ENCODE measurements around the gene ELMOD1. TPM values are rescaled to one million over a fixed set of nuclear protein-coding genes. Genes with fewer than 3 reads are reported as not detected.

Gene ELMOD1
- under 0.01 and 0.87 TPM in 2 replicates for total RNA-seq (2012; rRNA removed)

- Histone ChIP-seq H3K27me3 (ENCODE audit: control insufficient read depth, insufficient read depth, low read length) (peaks cover 38% of the 10 kb centered on the region), H3K9ac (ENCODE audit: low read depth, low read length) (peak within 1 kb of the TSS; percentile 70)
Measured at GRCh38 chr11:107590460-107591377, at the start of gene ELMOD1. Gene ELMOD1, plus strand, starts transcription at chr11:107591147. Its CDS starts 27,043 bp downstream, at chr11:107618190.

DNA sequence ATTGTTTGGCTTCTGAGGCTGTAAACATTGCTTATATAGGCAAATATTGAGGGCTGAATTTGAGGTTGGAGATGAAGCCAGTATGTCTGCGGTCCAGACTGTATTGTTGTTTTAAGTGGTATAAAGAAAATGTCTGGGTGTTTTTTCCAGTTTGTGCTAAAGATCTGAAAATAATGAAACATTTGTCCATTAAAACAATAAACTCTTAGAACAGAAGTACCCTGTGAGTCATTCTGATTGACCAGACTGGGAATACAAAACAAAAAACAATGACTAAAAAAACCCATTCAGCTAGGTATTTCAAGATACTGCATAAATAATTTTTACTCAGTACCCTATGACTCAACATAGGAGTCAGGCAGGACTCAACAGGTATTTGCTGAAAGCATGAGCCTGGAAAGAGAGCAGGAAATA lies 45.8 kb upstream of the ELMOD1 start:
- peaks cover 20% of the 10 kb centered on the region for H3K4me1 ChIP-seq (ENCODE audit: control insufficient read depth, insufficient read depth, low read length)
- peak overlapping the region; percentile 60 for H3K4me2 ChIP-seq (ENCODE audit: low read length)
- H3K36me3 ChIP-seq (ENCODE audit: insufficient read depth, low read length): no peaks in the 10 kb centered on the region
- H3K9me3 ChIP-seq (replicated peaks; ENCODE audit: low read length): no peaks in the 10 kb centered on the region
- H3K9ac ChIP-seq (ENCODE audit: low read depth, low read length): no peak overlapping the region
- H3K27me3 ChIP-seq (ENCODE audit: control insufficient read depth, insufficient read depth, low read length): no peaks in the 10 kb centered on the region
- no peak overlapping the region for H3K4me3 ChIP-seq (ENCODE audit: low read length)

More at GRCh38 chr11:107590460-107591377, at the start of gene ELMOD1:
- H3K36me3 ChIP-seq (ENCODE audit: insufficient read depth, low read length): no peaks in the 10 kb centered on the region
- H3K4me1 ChIP-seq (ENCODE audit: control insufficient read depth, insufficient read depth, low read length): peaks cover 32% of the 10 kb centered on the region
- peak within 1 kb of the TSS; percentile 94 for H3K4me3 ChIP-seq (ENCODE audit: low read length)
- peak within 1 kb of the TSS; percentile 100 for H3K4me2 ChIP-seq (ENCODE audit: low read length)
- H3K9me3 ChIP-seq (replicated peaks; ENCODE audit: low read length): no peaks in the 10 kb centered on the region

DNA sequence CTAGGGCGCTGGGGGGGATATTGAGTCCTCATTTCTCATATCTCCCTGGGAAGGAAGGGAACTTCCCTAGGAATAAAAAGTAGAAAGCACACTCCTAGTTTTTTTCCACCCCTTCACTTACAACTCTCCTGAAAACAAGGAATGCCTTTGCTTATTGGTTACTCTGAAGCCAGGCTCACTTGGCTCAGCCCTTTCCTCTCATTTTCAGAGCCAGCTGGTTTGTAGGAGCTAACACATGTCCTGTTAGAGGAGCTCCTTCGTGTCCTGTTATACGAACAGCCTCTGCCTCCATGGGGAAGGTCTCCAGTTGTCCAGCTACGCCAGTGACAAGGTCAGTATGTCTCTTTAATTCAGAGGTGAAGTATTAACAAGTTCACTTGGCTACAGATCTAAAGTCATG lies 43.0 kb upstream of the ELMOD1 start:
- Histone ChIP-seq H3K4me1 (ENCODE audit: control insufficient read depth, insufficient read depth, low read length) (peaks cover 20% of the 10 kb centered on the region), H3K4me3 (ENCODE audit: low read length) (no peak overlapping the region), H3K36me3 (ENCODE audit: insufficient read depth, low read length) (peaks cover under 1% of the 10 kb centered on the region), H3K27me3 (ENCODE audit: control insufficient read depth, insufficient read depth, low read length) (no peaks in the 10 kb centered on the region), H3K9ac (ENCODE audit: low read depth, low read length) (no peak overlapping the region), H3K9me3 (replicated peaks; ENCODE audit: low read length) (no peaks in the 10 kb centered on the region), H3K4me2 (ENCODE audit: low read length) (no peak overlapping the region)

DNA sequence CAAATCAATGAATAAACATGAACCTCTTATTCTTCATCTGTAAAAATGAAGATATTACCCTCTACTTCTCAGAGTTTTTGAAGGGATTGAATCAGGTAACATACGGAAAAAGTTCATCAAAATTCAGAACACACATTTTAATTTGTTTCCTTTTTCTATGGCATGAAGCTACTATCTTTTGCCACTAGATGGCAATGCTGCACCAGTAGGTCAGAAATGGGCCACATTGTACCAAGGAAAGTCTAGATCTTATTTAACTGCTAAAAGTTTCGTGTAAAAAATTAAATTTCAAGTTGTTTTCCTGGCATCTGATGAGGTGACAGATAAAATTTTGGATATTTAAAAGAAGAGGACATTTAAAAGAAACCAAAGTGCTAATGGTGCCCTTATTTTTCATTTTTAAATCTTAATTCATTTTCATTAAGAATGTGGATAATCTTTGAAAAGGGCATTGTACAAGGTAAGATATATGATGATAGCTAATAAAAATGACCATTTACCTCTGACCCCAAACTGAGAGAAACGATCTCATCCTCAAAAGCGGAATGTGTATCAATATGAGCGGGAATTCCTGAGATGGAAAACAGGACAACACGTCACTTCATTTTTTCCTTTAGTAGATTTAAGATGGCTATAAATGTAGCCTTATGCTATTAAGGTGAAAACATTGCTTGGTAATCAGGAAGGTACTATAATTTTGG lies 41.5 kb upstream of the ELMOD1 start:
- Histone ChIP-seq H3K4me3 (ENCODE audit: low read length) (no peak overlapping the region), H3K9ac (ENCODE audit: low read depth, low read length) (no peak overlapping the region), H3K27me3 (ENCODE audit: control insufficient read depth, insufficient read depth, low read length) (no peaks in the 10 kb centered on the region), H3K9me3 (replicated peaks; ENCODE audit: low read length) (no peaks in the 10 kb centered on the region), H3K4me1 (ENCODE audit: control insufficient read depth, insufficient read depth, low read length) (peaks cover 14% of the 10 kb centered on the region), H3K36me3 (ENCODE audit: insufficient read depth, low read length) (peaks cover 12% of the 10 kb centered on the region), H3K4me2 (ENCODE audit: low read length) (no peak overlapping the region)

GRCh38 chr11:107549954-107550285 lies 41.0 kb upstream of the ELMOD1 start:
- H3K9me3 ChIP-seq (replicated peaks; ENCODE audit: low read length): no peaks in the 10 kb centered on the region
- no peak overlapping the region for H3K9ac ChIP-seq (ENCODE audit: low read depth, low read length)
- H3K4me1 ChIP-seq (ENCODE audit: control insufficient read depth, insufficient read depth, low read length): peaks cover 9% of the 10 kb centered on the region
- no peak overlapping the region for H3K4me2 ChIP-seq (ENCODE audit: low read length)
- H3K27me3 ChIP-seq (ENCODE audit: control insufficient read depth, insufficient read depth, low read length): no peaks in the 10 kb centered on the region
- no peak overlapping the region for H3K4me3 ChIP-seq (ENCODE audit: low read length)
- H3K36me3 ChIP-seq (ENCODE audit: insufficient read depth, low read length): peaks cover 12% of the 10 kb centered on the region

- H3K27me3 ChIP-seq (ENCODE audit: control insufficient read depth, insufficient read depth, low read length): no peaks in the 10 kb centered on the region
- H3K9me3 ChIP-seq (replicated peaks; ENCODE audit: low read length): no peaks in the 10 kb centered on the region
- no peak overlapping the region for H3K9ac ChIP-seq (ENCODE audit: low read depth, low read length)
- H3K4me1 ChIP-seq (ENCODE audit: control insufficient read depth, insufficient read depth, low read length): peaks cover 5% of the 10 kb centered on the region
- H3K36me3 ChIP-seq (ENCODE audit: insufficient read depth, low read length): peaks cover 12% of the 10 kb centered on the region
- no peak overlapping the region for H3K4me2 ChIP-seq (ENCODE audit: low read length)
- no peak overlapping the region for H3K4me3 ChIP-seq (ENCODE audit: low read length)
Measured at GRCh38 chr11:107550304-107550703, 40.6 kb upstream of the ELMOD1 start.

DNA sequence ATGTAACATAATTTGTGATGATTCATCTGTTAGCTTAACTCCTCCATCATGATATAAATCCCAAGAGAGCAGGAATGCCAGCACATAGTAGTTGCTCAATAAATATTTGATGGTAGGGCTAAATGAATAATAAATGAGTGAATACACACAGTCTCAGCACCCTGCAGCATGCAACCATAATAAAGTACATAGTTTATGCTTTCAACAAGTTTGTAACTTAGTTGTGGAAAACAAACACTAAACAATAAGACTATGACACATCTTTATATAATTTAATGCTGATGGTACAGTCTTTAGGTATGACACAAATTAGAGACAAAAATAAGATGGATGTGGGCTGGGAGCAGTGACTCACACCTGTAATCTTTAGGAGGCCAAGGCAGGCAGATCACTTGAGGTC lies 29.3 kb upstream of the ELMOD1 start:
- Histone ChIP-seq H3K4me1 (ENCODE audit: control insufficient read depth, insufficient read depth, low read length) (peaks cover 47% of the 10 kb centered on the region), H3K4me3 (ENCODE audit: low read length) (no peak overlapping the region), H3K9me3 (replicated peaks; ENCODE audit: low read length) (no peaks in the 10 kb centered on the region), H3K4me2 (ENCODE audit: low read length) (no peak overlapping the region), H3K27me3 (ENCODE audit: control insufficient read depth, insufficient read depth, low read length) (no peaks in the 10 kb centered on the region), H3K9ac (ENCODE audit: low read depth, low read length) (no peak overlapping the region), H3K36me3 (ENCODE audit: insufficient read depth, low read length) (no peaks in the 10 kb centered on the region)

DNA sequence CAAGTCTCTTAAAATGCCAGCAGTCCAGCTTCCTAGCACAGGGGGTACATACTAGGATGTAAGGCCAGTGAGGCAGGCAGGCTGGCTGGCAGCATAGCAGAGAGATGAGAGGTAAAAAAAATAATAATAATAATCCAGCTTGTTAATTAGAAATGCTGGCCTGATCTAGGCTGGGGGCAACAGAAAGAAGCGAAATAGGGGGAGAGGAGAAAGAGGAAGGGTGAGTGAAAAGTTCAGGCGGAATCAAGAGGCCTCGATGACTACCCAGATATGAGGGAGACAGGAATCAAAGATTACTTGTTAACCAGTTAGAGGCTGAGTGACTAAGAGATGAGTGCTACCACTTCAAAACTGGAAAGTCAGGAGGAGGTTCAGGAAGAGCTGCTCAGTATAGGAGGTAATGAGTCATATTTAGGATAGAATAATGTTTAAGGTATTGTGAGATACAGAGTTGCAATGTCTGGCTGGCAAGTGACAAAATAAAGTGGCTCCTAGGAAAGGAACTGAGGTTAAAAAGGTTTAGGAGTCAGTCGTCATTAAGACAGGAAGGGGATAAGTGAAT lies 28.2 kb upstream of the ELMOD1 start:
- no peaks in the 10 kb centered on the region for H3K27me3 ChIP-seq (ENCODE audit: control insufficient read depth, insufficient read depth, low read length)
- peaks cover 47% of the 10 kb centered on the region for H3K4me1 ChIP-seq (ENCODE audit: control insufficient read depth, insufficient read depth, low read length)
- H3K4me2 ChIP-seq (ENCODE audit: low read length): peak overlapping the region; percentile 85
- H3K9ac ChIP-seq (ENCODE audit: low read depth, low read length): peak overlapping the region; percentile 62
- H3K36me3 ChIP-seq (ENCODE audit: insufficient read depth, low read length): no peaks in the 10 kb centered on the region
- no peak overlapping the region for H3K4me3 ChIP-seq (ENCODE audit: low read length)
- H3K9me3 ChIP-seq (replicated peaks; ENCODE audit: low read length): no peaks in the 10 kb centered on the region

DNA sequence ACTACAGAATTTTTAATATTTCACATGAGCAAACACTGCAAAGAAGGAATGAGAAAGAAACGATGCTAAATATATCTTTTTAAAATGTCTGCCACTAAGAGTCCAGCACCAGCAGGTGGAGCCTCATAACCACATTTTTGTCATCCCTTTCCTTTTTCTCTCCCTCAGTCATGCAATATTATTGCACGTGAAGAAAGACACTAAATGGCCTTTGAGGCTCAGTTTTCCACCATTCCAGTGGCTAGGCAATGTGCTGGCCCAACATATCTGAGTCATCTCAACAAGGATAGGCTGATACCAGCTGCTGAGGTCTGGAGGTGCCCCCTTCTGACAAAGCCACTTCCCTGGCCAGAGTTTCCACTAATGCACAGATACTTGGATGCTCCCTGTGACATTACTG lies 27.2 kb upstream of the ELMOD1 start:
- peak overlapping the region; percentile 85 for H3K4me2 ChIP-seq (ENCODE audit: low read length)
- H3K36me3 ChIP-seq (ENCODE audit: insufficient read depth, low read length): no peaks in the 10 kb centered on the region
- no peaks in the 10 kb centered on the region for H3K9me3 ChIP-seq (replicated peaks; ENCODE audit: low read length)
- H3K4me1 ChIP-seq (ENCODE audit: control insufficient read depth, insufficient read depth, low read length): peaks cover 47% of the 10 kb centered on the region
- H3K27me3 ChIP-seq (ENCODE audit: control insufficient read depth, insufficient read depth, low read length): no peaks in the 10 kb centered on the region
- H3K9ac ChIP-seq (ENCODE audit: low read depth, low read length): peak overlapping the region; percentile 62
- peak overlapping the region; percentile 41 for H3K4me3 ChIP-seq (ENCODE audit: low read length)

DNA sequence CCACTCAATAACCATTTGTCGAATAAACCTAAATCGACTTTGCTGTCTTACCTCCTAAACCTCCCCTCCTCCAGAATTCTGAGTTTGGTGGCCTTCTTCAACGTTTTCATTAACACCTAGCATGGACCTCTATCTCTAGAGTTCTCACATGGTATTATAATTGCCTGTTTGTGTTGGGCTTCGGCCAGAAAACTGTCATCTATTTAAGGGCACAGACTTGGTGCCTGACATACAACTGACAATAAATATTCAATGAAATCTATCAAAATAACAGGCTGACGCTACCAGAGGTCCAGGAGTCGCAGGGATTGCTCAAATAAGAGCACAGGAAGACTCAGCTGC lies 26.1 kb upstream of the ELMOD1 start:
- Histone ChIP-seq H3K9me3 (replicated peaks; ENCODE audit: low read length) (no peaks in the 10 kb centered on the region), H3K4me3 (ENCODE audit: low read length) (peak overlapping the region; percentile 97), H3K27me3 (ENCODE audit: control insufficient read depth, insufficient read depth, low read length) (no peaks in the 10 kb centered on the region), H3K4me1 (ENCODE audit: control insufficient read depth, insufficient read depth, low read length) (peaks cover 47% of the 10 kb centered on the region), H3K4me2 (ENCODE audit: low read length) (peak overlapping the region; percentile 85), H3K9ac (ENCODE audit: low read depth, low read length) (peak overlapping the region; percentile 87), H3K36me3 (ENCODE audit: insufficient read depth, low read length) (no peaks in the 10 kb centered on the region)

- H3K36me3 ChIP-seq (ENCODE audit: insufficient read depth, low read length): no peaks in the 10 kb centered on the region
- H3K4me3 ChIP-seq (ENCODE audit: low read length): peak within 1 kb of the TSS; percentile 97
- H3K9me3 ChIP-seq (replicated peaks; ENCODE audit: low read length): no peaks in the 10 kb centered on the region
- H3K4me1 ChIP-seq (ENCODE audit: control insufficient read depth, insufficient read depth, low read length): peaks cover 47% of the 10 kb centered on the region
- no peaks in the 10 kb centered on the region for H3K27me3 ChIP-seq (ENCODE audit: control insufficient read depth, insufficient read depth, low read length)
- H3K4me2 ChIP-seq (ENCODE audit: low read length): peak within 1 kb of the TSS; percentile 85
- H3K9ac ChIP-seq (ENCODE audit: low read depth, low read length): peak within 1 kb of the TSS; percentile 87
Measured at GRCh38 chr11:107565219-107565937, 25.6 kb upstream of the ELMOD1 start, which contains the start of gene ALKBH8. Gene ALKBH8, minus strand, starts transcription at chr11:107565735. Its CDS starts 4,842 bp downstream, at chr11:107560893.

Measured in skeletal muscle satellite cell (primary cell).